DOHH2 (cell line): ENCODE data around the gene OR2F2.

Experiments used
- H3F3A ChIP-seq: fragments of 200-600 bp; sonication (generic), shearing (Covaris generic); 2 replicates; pipeline ENCODE4 v1.6.0; 2016; ENCODE audit warnings: antibody characterized with exemption, mild to moderate bottlenecking; ENCODE audit not compliant: control insufficient read depth, insufficient read depth
- H3K27ac ChIP-seq: fragments of 200-600 bp; sonication (generic); 2 replicates; pipeline ENCODE4 v1.5.1; 2014; ENCODE audit warnings: low read depth, mild to moderate bottlenecking, low read length, moderate library complexity
- H3K27me3 ChIP-seq: fragments of 200-600 bp; sonication (generic); 2 replicates; pipeline ENCODE4 v1.6.1; 2014; ENCODE audit warnings: mild to moderate bottlenecking, low read length, mixed read lengths; ENCODE audit not compliant: control insufficient read depth
- H3K36me3 ChIP-seq: fragments of 200-600 bp; sonication (generic); 2 replicates; pipeline ENCODE4 v1.6.1; 2014; ENCODE audit warnings: mild to moderate bottlenecking, low read length, moderate library complexity, mixed read lengths; ENCODE audit not compliant: control insufficient read depth
- H3K4me1 ChIP-seq: fragments of 200-600 bp; sonication (generic); 2 replicates; pipeline ENCODE4 v1.6.1; 2014; ENCODE audit warnings: mild to moderate bottlenecking, low read length, mixed read lengths; ENCODE audit not compliant: control insufficient read depth
- H3K4me2 ChIP-seq: fragments of 200-600 bp; sonication (generic); 2 replicates; pipeline ENCODE4 v1.6.0; 2014; ENCODE audit warnings: mild to moderate bottlenecking, low read length, moderate library complexity
- H3K4me3 ChIP-seq: fragments of 200-600 bp; sonication (generic); 2 replicates; pipeline ENCODE4 v1.5.1; 2014; ENCODE audit warnings: mild to moderate bottlenecking, low read length, mixed read lengths
- H3K79me2 ChIP-seq: fragments of 200-600 bp; sonication (generic); 2 replicates; pipeline ENCODE4 v1.6.1; 2014; ENCODE audit warnings: mild to moderate bottlenecking, low read length, mixed read lengths; ENCODE audit not compliant: control insufficient read depth
- H3K9me2 ChIP-seq: fragments of 200-600 bp; sonication (generic); replicated peaks from 2 replicates; pipeline ENCODE4 v1.6.1; 2014; ENCODE audit warnings: mild to moderate bottlenecking, low read length, mixed read lengths; ENCODE audit not compliant: control insufficient read depth
- H3K9me3 ChIP-seq: fragments of 200-600 bp; sonication (generic); 2 replicates; pipeline ENCODE4 v1.6.1; 2014; ENCODE audit warnings: antibody characterized with exemption, low read length, mixed read lengths; ENCODE audit not compliant: control insufficient read depth, insufficient read depth
- H4K20me1 ChIP-seq: fragments of 200-600 bp; sonication (generic); 2 replicates; pipeline ENCODE4 v1.6.0; 2014; ENCODE audit warnings: low read depth, mild to moderate bottlenecking, antibody characterized with exemption, low read length, moderate library complexity; ENCODE audit not compliant: control insufficient read depth, insufficient read depth
- CTCF ChIP-seq: fragments of 200-600 bp; sonication (generic); IDR thresholded peaks from one replicate; pipeline ENCODE4 v1.5.1; 2014; ENCODE audit warnings: antibody characterized with exemption, mild to moderate bottlenecking, low read depth, low read length; ENCODE audit not compliant: poor library complexity, severe bottlenecking
- EZH2phosphoT487 ChIP-seq: fragments of 200-600 bp; sonication (generic); IDR thresholded peaks from 2 replicates; pipeline ENCODE4 v1.6.1; 2017; ENCODE audit warnings: borderline replicate concordance, mild to moderate bottlenecking, antibody characterized with exemption, low read length, moderate library complexity, mixed read lengths

Gene OR2F2

GRCh38 chr7:143889068-143889467 lies 46.0 kb upstream of the OR2F2 start:
- TF ChIP-seq EZH2phosphoT487 (no peak), CTCF (no peak)
- no peaks in the 10 kb centered on the region; the same call in 1 of the 2 replicates for H3K79me2 ChIP-seq
- no peaks in the 10 kb centered on the region for H3K9me2 ChIP-seq
- no peaks in the 10 kb centered on the region for H3F3A ChIP-seq
- peaks cover 2% of the 10 kb centered on the region; the same call in 1 of the 2 replicates for H3K27me3 ChIP-seq
- H3K9me3 ChIP-seq, result no peaks in the 10 kb centered on the region
- no peak overlapping the region for H3K27ac ChIP-seq
- H3K36me3 ChIP-seq, result no peaks in the 10 kb centered on the region
- H3K4me3 ChIP-seq, result no peak overlapping the region
- peaks cover 19% of the 10 kb centered on the region for H3K4me1 ChIP-seq
- no peak overlapping the region for H3K4me2 ChIP-seq
- H4K20me1 ChIP-seq, result no peaks in the 10 kb centered on the region

- Histone ChIP-seq H3K9me2 (no peaks in the 10 kb centered on the region), H3F3A (no peaks in the 10 kb centered on the region), H3K4me2 (no peak overlapping the region), H3K27ac (no peak overlapping the region), H3K36me3 (no peaks in the 10 kb centered on the region), H4K20me1 (no peaks in the 10 kb centered on the region), H3K4me3 (no peak overlapping the region), H3K4me1 (peaks cover 19% of the 10 kb centered on the region), H3K79me2 (peaks cover 3% of the 10 kb centered on the region; the same call in 1 of the 2 replicates), H3K27me3 (no peaks in the 10 kb centered on the region), H3K9me3 (no peaks in the 10 kb centered on the region)
- TF ChIP-seq EZH2phosphoT487, result no peak
- no peak for TF ChIP-seq CTCF
Observed at GRCh38 chr7:143890558-143890957, 44.5 kb upstream of the OR2F2 start.

- TF ChIP-seq EZH2phosphoT487 (no peak), CTCF (no peak)
- H3K4me3 ChIP-seq, result no peak overlapping the region
- no peaks in the 10 kb centered on the region for H3K36me3 ChIP-seq
- no peaks in the 10 kb centered on the region for H3K27me3 ChIP-seq
- H3K79me2 ChIP-seq, result peaks cover 3% of the 10 kb centered on the region; the same call in 1 of the 2 replicates
- no peaks in the 10 kb centered on the region for H3F3A ChIP-seq
- H4K20me1 ChIP-seq, result no peaks in the 10 kb centered on the region
- H3K27ac ChIP-seq, result no peak overlapping the region
- H3K4me1 ChIP-seq, result peaks cover 11% of the 10 kb centered on the region
- no peaks in the 10 kb centered on the region for H3K9me2 ChIP-seq
- H3K4me2 ChIP-seq, result no peak overlapping the region
- H3K9me3 ChIP-seq, result no peaks in the 10 kb centered on the region
Observed at GRCh38 chr7:143891457-143891856, 43.6 kb upstream of the OR2F2 start.
